HG03469 (cell line): ENCODE results near the gene CCDC50.

Experiments used
- ATAC-seq: cut with Tn5 transposase; IDR thresholded peaks from one replicate; pipeline ENCODE4 v1.9.1; 2021; ENCODE audit warnings: mild to moderate bottlenecking, moderate library complexity, moderate number of reproducible peaks; ENCODE audit not compliant: unreplicated experiment

The CCDC50 gene

DNA sequence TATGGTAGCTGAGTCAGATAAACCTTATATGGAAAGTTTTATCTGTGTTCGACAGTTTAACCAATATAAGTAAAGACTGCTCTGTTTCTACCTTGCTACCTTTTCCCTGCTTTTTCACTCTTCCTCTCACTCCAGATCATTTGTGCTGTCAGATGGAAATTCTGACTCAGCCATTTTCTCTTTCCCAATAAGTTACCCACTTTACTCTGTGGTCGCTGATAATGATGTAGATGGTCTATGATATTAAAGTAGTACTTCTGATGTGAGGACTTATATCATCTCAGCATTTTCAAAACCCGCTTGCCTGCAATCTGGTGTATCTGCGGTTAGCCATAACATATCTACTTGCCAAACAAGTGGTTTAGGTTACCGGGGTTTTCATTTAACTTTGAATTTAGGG lies 16.1 kb downstream of the CCDC50 start:
- ATAC-seq = no peak

DNA sequence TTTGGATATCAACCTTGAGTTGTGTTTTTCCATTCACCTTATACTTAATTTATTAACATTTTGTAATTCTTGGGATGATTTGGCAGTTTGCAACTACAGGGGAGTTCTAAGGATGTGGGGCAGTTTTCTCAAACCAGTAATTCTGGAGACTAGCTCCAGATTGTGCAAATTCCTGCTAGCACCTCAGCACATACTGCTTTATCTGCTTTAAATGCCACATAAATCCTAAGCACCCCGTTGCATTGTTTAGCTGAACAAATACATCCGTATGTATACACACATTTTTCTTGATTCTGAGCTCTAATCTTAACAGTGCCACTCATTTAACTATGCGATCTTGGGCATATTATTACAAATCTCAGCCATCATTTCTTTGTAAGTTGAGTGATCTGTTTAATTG lies 18.0 kb downstream of the CCDC50 start:
- ATAC-seq = no peak

DNA sequence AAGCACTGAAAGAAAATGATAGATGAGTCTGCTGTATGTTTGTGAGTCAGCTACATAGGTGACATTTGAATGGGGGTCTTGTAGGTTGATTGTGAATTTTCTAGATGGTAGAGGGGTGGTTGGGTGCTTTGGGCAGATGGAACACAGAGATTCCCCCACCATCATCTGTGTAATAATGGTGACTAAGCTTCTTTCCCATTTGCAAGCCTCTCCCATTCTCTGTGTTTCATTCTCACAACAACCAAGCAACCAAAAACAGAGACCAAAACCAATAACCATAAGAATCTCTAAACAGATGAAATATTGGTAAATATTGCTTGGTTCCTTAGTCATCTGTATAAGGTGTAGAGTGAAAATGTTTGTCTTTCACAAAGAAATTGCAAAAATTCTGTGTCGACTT lies 18.9 kb downstream of the CCDC50 start:
- no peak for ATAC-seq

DNA sequence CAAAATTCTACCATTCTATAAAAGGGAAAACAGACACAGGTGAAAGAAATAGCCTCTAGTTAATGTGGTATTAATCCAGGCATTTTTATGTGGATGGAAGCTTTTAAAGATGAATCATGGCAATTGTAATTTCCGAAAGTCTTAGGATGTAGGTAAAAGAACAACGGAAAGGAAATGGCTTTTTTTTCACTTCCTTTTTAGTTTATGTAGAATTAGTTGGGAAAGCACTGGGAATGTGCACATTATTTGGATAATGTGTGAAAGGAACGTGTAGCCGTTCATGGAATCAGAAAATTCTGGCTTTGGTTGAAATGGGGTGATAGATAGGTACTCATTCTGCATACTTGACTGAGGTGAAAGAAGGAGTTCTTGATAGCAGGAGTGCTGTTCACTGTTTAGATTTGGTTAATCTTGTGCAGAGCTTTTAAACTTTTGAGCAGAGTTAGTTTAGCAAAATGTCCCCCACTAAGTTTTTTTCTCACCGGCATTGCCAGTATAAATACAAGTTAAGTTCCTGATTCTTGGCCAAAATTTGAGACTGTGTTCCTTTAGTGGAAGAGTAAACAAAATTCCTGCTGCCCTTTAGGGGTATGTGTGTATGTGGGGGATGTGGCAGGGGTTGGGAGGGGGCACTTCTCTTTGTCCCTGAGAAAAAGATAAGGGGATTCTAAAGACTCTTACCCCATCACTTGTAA lies 21.3 kb downstream of the CCDC50 start:
- no peak for ATAC-seq

DNA sequence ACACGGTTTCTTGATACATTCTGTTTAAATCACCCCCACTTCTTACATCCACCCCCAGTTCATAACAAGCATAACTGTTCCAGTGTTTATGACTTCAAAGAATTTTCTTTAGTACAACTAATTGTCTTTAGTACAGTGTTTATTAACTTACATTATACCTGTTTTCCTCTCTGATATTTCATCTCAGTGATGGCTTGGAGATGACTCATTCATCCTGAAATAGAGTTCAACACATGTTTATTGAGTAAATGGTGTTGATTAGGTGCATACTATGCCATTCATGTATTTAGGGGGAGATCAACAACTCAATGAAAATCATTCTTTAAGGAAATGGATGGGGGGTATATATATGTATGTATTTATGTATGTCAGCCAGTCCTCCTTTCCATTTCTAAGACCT lies 22.8 kb downstream of the CCDC50 start:
- ATAC-seq = no peak

DNA sequence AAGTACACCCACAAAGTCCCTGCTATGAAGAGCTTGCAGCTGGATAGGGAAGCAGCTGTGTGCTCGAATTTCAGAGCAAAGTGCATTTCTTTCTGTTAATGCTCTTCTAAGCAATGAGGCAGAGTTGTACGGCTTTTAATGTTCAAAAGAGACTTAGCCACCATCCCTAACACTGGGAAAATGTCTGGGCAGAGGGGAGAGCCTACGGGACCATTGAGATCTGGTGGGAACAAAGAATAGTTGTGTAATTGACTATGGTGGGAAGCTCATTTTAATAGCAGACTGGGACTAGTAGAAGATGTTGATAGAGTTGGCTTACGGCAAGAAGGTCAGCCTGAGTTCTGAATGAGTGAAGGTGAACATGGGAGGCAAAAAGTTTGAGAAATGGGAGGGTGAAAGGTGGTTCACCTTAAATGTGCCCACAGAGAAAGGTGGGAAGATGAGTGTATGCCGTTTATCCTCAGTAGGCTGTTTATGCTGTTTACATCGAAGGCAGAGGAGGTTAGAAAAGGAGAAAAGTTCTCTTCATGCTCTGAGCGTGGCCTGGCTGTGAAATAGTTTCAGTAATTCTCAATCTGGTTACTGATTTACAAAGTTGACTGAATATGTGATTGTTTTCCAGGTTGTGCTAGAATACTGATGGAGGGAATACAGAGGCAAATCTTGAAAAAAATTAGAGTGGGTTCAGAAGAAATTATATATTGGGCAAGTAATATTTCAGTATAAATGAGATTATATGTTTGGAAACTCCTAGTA lies 24.0 kb downstream of the CCDC50 start:
- no peak for ATAC-seq

DNA sequence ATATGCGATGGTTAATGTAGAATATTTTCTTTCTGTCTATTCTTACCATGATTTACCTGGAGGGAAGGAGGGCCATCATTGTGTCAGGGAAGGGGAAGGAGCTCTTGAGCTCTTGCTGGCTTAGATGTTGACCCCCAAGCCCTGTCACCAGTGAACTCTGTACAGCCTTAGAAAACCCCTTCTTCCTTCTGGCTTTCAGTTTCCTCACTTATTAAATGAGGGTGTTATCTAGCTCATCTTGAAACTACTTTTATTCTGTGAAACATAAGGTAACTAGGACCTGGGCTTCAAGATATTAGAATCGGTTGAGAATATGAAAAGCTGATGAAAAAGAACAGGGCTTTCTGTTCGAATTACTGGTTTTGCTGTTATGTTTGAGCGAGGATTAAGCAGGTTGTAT lies 26.2 kb downstream of the CCDC50 start:
- ATAC-seq = peak; percentile 77

DNA sequence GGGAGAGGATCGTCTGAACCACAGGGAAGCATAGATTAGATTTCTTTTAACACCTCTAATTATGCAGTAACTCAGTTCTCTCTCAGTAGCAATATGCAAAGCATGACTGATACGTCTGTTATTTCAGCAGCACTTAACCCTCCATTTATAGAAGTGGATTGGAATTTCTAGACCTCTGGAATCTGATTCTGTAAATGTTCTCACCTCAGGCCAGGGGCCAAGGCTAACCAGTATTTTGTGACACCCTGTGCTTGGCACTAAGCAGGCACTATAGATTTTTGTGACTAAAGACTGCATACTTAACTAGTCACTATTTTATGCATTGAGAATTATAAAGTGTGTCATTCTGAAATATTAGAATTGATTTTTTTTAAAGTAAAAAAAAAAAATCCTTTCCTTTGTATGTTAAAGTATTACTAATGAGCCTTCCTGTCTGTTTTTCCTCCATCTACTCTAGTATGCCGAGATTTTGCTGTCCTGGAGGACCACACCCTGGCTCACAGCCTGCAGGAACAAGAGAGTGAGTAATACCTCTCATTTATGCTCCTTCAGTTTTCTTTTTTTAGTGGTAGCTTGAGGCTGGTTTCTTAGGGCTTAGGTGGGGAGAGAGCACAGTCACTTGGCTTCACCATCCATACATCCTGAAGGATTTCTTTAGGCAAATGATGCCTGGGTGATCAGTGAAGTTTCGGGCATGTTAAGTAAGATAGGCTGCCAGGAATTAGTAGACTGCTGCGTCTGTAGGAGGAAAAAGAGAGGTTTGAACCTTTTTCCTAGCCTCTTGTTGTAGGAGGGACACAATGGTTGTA lies 27.6 kb downstream of the CCDC50 start:
- ATAC-seq = no peak

DNA sequence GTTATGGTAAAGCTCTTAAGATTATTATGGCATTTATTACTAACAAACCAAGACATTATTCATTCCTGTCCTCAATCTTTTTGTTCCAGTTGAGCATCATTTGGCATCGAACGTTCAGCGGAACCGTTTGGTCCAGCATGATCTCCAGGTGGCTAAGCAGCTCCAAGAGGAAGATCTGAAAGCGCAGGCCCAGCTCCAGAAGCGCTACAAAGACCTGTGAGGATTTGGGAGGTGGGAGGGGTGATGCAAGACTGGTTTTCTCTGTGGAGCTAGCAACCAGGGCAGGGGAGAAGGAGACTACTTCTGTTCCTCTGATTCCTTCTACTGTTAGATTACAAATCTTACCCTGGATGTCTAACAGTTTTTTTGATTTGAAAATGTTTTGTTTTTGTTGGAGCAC lies 28.7 kb downstream of the CCDC50 start:
- ATAC-seq = no peak

DNA sequence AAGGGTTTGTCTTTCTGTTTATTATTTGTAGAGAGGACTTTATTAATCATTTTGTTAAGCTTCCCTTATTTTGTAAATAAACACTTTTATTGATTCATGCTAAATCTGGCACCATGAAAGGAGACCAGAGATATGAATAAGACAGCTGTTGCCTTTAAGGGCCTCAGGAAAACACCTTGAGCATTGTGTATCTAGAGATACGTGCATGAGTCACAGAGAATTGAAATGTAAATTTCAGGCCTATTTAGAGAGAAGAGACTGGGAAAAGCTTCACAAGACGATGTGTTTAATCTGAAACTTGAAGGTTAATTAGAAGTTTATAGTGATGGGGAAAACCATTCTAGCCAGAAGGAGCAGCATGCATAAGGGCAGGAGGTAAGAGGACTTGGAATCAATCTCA lies 29.7 kb downstream of the CCDC50 start:
- ATAC-seq = no peak

DNA sequence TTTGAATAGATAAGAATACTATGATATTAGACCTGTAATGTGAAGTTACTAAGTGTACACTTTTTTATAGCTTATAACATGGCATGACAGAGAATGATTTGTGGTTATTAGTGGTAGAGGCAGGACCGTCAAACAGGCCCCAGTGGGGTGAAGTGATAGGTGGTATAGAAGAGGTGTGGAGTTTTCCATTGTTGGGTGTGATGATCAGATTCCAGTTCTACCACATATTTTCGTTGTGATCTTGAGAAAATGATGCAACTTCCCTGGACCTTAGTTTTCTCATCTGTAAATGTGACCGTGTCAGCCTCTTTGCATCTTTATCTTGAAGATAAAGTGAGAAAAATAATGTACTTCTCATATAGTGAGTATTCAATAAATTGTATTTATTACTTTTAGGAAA lies 31.4 kb downstream of the CCDC50 start:
- no peak for ATAC-seq

DNA sequence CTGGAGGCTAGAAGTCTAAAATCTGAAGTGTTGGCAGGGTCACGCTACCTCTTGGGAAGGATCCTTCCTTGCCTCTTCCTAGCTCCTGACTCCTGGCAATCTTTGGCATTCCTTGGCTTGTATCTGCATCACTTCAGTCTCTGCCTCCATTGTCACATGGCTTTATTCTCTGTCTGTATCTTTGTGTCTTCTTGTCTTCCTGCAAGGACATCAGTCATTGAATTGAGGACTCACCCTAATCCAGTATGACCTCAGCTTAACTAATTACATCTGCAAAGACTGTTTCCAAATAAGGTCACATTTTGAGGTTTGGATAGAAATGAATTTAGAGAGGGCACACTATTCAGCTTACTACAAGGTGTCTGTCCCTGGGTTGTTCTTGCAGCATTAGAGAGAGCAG lies 32.3 kb downstream of the CCDC50 start:
- no peak for ATAC-seq

DNA sequence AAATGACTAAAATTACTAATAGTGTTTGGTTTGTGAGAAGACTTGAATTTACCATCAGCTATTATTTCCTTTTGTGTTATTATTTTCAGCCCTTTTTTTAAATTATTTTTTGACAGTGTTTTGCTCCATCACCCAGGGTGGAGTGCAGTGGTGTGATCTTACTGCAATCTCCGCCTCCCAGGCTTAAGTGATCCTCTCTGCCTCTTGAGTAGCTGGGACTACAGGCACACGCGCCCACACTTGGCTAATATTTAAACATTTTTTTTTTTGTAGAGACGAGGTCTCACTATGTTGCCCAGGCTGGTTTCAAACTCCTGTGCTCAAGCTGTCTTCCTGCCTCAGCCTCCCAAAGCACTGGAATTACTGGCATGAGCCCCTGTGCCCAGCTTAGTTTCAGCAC lies 32.8 kb downstream of the CCDC50 start:
- ATAC-seq = no peak

DNA sequence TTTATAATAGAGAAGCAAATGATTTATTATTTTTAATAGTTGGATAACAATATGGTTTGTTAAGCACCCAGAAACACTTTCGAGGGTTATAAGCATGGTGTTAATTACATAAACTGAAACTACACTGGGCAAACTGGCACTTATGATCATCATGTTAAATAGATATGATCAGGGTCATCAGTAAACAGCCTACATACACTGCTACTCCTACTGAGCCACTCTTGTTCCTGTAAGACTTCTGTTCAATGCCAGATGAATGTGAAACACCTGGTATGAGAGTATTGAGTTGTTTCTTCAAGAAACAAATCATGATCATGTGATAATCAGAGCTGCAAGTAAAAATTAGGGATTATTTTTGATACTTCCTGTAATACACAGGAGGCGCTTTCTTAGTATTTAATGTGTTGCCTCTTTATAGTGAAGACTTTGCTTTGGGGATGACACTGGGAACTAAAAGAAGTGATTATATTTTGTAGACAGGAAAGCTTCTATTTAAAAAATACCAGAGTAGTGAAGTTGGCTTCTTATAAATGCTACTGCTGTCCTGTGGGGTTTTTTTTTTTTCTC lies 33.4 kb downstream of the CCDC50 start:
- no peak for ATAC-seq

DNA sequence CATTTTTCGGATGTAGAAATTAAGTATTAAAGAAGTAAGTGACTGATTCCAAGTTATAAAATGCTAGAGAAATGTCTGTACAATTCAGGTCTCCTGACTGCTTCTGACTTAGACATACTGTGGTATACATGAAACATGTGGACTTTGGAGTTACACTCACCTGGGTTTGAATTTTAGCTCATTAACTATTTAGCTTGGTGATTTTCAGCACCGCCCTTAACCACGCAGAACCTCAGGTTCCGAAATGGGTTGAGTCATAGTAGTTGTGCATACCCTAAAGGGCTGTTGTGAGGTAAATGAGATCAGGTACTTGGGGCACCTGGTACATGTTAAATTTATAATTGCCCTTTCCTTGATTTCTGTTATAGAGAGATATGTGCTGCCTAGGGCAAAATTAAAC lies 34.0 kb downstream of the CCDC50 start:
- ATAC-seq = no peak

DNA sequence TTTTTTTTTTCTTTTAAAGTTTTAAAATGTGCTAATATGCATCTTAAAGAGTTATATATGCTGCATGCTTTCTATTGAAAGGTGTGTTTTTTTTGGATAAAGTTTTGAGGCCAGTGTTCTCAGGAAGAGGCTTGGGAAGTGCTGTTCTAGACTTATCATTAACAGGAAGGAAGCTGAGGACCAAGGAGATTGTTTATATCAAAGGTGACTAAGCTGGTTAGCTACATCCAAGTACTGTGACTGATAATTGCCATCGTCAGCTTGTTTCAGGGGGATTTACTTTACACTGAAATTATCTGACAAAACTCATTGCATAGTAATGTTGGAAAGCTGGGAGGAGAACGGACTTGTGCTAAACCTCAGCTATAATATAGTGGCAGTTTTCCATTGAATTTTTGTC lies 37.5 kb downstream of the CCDC50 start:
- no peak for ATAC-seq

DNA sequence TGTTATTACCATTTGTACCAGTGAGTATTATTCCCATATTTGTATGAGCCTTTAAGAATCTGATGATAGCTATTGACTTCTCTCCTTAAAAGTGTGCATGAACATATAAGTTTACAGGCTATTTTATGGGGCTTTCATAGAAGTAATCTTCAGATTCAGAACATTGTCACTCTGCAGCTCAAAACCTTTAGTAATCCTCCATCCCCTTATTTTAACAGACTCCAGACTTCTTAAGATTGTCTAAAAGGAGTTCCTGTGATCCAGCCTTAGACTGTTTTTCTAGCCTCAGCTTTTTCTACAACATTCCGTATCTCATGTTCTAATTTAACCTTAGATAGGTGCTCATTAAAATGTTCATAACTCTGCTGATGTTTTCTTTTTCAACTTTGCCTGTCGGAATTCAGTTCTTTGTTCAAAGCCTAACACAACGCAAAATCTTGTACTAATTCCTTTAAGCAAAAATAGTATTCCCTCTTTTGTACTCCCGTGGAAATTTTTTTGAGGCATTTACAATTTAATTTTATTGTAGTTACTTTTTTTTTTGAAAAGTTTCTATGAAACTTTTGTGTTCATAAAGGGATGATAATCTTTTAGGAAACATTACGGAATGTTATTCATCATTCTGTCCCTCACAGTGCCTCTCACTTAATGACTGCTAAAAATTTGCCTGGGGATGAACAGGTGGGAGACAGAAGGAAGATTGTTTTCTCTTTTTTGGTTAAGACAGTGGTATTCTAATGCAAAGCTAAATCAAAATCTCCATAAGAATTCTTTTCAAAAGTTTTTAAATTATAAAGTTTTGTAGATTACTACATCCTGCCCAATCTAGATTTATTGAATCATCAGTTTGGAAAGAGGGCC lies 39.8 kb downstream of the CCDC50 start:
- ATAC-seq = no peak

DNA sequence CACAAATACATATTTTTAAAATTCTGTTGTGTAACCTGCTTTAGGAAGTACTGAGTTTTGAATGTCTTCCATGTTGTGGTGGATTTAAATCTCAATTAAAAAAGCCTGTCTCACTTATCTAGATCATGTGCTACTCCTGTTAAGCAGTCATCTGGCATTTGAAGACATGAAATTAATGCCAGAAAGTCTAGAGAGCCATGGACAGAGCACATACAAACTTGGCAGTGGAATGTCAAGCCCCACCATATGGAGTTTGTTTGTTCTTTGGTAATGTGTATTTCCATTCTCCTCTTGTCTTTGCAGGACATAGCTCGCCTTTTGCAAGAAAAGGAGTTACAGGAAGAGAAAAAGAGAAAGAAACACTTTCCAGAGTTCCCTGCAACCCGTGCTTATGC lies 40.4 kb downstream of the CCDC50 start:
- no peak for ATAC-seq

DNA sequence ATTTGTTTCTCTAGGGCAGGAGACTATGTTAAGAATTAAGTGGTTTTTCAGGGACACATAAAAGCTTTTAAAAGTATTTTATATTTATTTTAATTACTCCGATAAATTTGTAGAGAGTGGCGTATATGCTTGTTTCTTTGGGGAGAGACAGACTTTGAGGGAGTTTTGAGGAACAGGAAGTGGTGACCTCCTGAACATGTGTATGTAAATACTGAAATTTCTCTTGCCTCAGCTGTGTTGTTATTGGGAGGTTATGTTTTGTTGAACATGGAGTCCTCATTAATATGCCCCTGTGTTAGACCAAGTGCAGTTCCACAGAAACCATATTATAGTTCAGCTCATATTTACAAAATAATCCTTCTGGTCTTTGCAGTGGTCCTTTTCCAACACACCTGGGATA lies 42.9 kb downstream of the CCDC50 start:
- ATAC-seq = no peak

DNA sequence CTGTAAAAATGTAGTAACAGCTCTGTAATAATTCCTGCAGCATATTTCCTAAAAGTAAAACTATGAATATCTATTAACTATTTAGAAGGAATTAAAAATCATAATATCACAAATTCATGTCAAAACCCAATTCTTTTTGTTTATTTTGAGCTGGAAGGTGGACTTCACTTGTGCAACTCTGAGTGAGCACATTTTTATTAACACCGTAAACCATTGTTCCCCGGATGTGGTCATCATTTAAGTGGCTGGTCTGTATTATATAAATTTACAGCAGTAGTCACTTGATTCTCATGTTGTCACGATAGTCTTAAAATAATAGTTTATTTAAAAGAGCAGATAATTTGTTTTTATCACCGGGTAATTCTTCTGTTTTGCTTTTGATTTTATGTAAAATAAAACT lies 44.1 kb downstream of the CCDC50 start:
- ATAC-seq = no peak
